GM12873 (cell line): ENCODE measurements around the gene KCND2.

Experiments used
- TF ChIP-seq, protein P1 (sequence below): IDR thresholded peaks from 2 replicates; pipeline ENCODE4 v1.5.1; 2012; ENCODE audit warnings: low read depth, mild to moderate bottlenecking, moderate library complexity, low read length, control low read depth; ENCODE audit not compliant: insufficient read depth; ENCODE audit errors: missing control alignments

KCND2 gene

DNA sequence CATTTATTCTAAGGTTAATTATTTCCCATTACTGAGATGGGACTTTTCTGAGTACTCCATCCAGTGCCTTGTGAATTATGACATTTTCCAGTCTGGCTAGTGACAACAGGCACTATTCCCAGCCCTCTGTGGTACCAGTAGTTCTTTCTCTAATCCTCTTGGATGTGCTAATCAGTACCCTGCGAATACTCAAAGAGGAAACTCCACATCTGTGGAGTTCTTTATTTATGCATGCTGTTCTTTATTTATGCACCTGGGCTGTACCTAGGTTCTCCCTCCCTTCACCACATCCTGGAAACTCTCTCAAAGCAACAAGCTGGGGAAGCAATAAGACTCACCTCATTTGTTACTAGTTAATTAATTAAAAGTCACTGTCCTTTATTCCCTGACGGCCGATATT lies 501.5 kb downstream of the KCND2 start:
- TF ChIP-seq, protein P1, sequence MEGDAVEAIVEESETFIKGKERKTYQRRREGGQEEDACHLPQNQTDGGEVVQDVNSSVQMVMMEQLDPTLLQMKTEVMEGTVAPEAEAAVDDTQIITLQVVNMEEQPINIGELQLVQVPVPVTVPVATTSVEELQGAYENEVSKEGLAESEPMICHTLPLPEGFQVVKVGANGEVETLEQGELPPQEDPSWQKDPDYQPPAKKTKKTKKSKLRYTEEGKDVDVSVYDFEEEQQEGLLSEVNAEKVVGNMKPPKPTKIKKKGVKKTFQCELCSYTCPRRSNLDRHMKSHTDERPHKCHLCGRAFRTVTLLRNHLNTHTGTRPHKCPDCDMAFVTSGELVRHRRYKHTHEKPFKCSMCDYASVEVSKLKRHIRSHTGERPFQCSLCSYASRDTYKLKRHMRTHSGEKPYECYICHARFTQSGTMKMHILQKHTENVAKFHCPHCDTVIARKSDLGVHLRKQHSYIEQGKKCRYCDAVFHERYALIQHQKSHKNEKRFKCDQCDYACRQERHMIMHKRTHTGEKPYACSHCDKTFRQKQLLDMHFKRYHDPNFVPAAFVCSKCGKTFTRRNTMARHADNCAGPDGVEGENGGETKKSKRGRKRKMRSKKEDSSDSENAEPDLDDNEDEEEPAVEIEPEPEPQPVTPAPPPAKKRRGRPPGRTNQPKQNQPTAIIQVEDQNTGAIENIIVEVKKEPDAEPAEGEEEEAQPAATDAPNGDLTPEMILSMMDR: no peak

DNA sequence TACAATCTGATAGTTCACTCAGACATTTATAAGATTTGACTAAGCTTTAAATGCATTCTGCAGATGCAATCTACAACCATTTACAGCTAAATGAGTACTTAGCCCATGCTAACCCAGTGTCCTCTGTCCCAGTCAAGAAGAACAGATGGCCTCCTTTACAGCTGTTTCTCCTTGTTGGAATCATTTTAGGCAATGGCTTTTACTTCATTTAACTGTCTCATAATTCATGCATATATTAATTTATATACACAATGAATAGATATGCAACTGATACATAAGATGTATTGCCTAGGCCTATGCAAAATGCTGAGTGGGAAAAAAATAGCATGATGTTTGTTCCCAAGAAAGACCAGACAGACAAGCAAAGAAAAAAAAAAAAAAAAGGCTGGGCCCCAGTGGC lies 502.8 kb downstream of the KCND2 start:
- TF ChIP-seq, protein P1: no peak

DNA sequence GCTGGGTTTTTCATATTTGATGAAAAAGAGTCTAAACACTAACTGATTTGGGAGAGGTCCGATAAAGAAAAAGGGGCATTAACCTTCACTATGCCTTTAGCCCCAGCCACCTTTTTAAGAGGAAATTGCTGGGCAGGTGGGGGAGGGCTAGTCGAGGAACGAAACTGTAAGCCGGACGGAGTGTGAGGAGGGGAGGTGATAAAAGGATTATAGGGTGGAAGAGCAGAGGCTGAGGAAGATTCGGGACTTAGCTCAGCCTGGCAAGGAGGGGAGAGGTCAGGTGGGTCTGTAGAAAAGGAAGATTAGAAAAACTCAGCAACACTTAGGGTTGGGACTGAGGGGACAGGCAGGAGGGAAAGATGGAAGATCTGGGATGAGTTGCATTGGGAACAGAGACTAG lies 508.0 kb downstream of the KCND2 start:
- TF ChIP-seq, protein P1: no peak

DNA sequence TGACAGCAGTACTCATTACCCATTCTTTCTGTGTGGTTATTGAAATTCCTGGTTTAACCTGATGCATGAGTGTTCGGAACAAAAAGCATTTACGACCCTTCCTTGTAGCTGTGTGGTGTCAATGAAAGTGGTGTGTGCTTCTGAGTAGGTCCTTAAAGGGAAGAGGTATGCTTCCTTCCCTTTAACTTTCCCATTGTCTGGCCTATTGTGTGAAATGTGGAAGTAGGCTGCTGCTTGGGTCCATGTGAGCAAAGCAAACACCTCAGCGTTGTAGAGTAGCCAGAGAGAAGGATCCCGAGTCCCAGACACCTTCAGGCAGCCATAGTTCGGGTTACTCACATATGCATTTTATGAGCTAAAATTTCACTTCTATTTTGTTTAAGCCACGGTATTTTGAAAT lies 510.3 kb downstream of the KCND2 start:
- TF ChIP-seq, protein P1: no peak

DNA sequence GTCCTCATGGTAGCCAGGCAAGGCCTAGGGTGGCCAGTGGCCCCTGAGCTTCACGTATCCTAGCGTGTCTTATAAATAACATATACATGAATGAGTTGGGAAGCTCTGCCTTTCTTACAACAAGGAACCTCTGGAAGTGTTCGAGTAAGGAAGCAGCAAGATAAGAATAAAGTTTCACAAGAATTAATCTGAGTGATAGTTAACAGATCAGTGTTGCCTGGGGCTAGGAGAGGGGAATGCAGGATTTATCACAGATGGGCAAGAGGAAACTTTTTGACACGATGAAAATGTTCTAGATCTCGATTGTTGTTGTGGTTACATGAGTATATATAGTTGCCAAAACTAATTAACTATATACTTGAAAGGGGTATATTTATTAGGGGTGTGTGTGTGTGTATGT lies 510.7 kb downstream of the KCND2 start:
- TF ChIP-seq, protein P1: no peak

DNA sequence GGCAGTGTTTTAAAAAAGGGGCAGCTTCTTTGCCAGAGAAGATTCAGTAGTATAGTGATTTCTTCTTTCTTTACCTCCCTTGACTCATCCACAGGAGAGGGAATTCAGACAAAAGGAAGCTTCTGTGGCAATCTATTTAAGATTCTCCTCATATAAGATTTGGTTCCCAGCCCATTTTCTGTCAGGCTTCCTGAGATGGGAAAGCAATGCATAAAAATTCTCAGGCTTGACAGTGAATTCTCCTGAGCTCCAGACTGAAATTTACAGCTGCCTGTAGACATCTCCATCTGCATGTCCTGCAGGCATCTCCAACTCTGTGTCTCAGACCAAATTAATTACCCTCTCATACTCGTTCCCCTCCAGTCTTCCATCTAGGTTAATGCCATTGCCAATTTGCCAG lies 512.1 kb downstream of the KCND2 start:
- TF ChIP-seq, protein P1: no peak

DNA sequence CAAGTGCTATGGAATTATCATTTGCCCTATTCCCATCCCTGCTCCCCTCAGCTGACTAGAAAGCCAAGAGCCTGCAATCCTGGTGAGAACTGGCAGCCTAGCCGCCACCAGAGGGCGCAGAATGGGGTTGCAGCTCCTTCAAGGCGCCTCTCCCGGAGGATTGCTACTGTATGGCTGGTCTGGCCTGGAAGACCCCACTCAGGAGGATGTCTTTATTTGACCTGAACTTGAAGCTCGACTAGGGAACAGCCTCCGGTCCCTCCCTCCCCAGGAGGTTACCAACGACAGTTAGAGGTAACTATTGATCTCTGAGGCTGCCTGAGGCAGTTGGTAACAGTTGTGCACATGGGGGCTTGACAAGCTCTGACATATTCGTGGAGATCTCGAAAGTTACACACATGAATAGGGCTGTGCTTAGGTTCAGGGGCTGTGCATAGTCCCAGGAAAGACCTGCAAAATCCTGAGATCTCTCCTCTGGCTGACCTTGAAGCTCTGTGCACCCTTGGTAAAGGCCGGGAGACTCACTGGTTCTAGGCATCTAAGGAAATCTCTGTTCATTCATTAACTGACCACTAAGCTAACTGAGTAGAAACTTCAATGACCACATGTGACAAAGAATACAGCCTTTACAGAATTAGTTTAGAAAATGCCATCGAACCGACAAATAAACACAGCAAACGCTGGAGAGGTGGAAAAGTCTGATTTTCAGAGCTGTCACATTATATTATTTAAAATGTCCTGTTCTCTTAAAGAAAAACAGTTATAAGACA lies 519.3 kb downstream of the KCND2 start:
- TF ChIP-seq, protein P1: peak; percentile 98
